GM12873 (cell line): ENCODE results near the gene TSPAN31.

Experiments
- TF ChIP-seq, protein P1 (sequence below): IDR thresholded peaks from 2 replicates; pipeline ENCODE4 v1.5.1; 2012; ENCODE audit warnings: low read depth, mild to moderate bottlenecking, moderate library complexity, low read length, control low read depth; ENCODE audit not compliant: insufficient read depth; ENCODE audit errors: missing control alignments

The TSPAN31 gene

DNA sequence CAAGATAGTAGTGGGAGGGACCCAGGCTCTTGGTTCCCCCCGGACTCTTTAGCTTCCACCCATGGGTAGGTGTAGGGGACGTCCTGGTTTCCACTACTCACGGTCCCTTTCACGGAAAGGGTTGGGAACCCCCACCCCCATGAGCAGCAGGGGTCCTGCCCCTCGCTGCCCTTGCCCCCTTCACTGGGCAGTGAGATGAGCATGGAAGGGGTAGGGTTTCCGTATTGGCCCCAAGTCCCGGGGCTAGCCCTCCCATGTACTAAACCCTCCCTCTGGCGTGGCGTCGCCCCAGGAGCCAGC is 19.0 kb upstream of the TSPAN31 start:
- TF ChIP-seq, protein P1, sequence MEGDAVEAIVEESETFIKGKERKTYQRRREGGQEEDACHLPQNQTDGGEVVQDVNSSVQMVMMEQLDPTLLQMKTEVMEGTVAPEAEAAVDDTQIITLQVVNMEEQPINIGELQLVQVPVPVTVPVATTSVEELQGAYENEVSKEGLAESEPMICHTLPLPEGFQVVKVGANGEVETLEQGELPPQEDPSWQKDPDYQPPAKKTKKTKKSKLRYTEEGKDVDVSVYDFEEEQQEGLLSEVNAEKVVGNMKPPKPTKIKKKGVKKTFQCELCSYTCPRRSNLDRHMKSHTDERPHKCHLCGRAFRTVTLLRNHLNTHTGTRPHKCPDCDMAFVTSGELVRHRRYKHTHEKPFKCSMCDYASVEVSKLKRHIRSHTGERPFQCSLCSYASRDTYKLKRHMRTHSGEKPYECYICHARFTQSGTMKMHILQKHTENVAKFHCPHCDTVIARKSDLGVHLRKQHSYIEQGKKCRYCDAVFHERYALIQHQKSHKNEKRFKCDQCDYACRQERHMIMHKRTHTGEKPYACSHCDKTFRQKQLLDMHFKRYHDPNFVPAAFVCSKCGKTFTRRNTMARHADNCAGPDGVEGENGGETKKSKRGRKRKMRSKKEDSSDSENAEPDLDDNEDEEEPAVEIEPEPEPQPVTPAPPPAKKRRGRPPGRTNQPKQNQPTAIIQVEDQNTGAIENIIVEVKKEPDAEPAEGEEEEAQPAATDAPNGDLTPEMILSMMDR = no peak

DNA sequence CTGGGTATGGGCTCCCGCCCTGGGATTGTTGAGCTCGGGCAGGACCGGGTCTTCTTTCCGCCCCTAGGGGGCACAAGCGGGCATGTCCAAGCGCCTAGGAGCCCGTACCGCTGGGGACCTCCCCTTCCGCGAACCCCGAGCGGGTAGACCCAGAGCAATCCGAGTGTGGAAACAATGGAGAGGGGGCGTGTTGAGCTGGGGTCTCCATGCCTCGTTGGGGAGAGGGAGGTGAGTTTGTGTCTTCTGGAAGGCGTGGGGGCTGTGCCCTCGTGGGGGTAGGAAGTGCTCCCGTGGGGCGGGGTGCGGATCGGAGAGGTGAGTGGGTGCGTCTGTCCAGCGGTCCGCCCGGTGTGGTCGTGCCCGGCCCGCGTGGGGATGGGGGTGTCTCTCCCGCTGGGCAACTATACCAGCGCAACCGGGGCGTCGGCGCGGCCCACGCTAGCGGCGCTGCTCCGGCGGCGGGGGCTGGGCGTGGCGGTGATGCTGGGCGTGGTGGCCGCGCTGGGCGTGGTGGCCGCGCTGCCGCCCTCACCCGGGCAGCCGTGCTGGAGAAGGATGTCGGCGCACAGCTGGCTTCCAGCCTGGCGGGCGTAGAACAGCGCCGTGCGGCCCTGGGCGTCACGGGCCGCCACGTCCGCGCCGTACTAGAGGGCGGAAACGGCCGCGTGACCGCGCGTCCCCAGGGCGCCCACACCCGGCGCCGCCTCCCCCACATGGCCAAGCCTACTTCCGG is 18.5 kb upstream of the TSPAN31 start:
- TF ChIP-seq, protein P1 = peak; percentile 34

DNA sequence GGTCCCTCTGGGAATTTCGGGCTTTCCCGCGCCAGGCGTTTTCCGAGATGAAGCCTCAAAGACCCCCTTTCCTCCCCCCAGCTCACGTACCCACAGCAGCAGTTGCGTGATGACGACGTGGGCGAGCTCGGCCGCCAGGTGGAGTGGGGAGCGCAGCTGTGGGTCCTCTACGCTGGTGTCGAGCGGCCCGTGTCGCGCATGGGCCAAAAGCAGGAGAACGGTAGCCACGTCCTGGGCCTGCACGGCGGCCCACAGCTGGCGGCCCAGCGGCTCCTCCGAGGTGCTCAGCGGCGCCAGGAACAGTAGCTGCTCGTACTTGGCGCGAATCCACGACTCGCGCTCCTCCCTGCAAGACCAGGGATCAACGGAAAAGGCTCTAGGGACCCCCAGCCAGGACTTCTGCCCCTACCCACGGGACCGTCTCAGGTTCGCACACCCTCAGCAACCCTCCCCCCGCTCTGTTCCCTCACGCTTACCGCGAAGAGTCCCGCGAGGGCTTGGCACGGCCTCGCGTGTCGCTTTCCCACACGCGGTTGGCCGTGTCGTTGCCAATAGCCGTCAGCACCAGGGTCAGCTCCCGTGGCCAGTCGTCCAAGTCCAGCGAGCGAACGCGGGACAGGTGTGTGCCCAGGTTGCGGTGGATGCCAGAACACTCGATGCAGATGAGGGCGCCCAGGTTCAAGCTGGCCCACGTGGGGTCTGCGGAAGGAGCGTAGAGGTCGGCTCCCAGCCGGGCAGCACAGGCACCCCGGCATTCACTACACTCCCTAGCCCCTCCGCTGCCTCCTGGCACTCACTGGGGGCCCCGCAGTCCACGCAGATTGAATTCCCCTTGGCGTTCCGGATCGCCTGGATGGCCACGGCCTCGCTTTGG is 17.7 kb upstream of the TSPAN31 start:
- TF ChIP-seq, protein P1 = no peak

DNA sequence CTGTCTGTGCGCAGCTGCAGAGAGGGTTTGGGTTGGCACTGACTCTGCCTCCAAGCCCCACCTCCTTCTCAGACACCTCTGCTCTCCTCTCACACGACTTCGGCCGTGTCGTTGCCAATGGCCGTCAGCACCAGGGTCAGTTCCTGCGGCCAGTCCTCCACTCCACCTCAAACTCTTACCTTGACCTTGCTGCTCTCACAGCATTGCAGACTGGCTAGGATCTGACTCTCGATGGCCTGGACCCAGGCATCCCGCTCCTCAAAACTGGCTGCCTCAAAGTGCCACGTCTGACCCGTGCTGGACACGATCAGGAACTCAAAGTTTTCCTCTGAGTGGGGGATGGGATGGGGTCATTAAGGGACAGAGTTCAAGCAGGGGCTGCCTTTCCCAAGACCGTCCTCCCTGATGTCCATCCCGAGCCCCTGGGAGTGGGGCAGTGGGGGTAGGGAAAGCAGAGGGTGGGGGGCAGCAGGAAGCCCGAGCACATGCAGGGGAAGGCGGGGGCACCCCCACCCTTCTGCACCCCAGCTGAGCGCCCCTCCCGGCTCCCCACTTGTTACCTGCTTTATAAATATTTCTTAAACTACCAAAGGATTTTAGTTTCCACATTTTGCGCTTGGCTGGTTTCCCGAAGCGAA is 17.0 kb upstream of the TSPAN31 start:
- TF ChIP-seq, protein P1 = no peak

DNA sequence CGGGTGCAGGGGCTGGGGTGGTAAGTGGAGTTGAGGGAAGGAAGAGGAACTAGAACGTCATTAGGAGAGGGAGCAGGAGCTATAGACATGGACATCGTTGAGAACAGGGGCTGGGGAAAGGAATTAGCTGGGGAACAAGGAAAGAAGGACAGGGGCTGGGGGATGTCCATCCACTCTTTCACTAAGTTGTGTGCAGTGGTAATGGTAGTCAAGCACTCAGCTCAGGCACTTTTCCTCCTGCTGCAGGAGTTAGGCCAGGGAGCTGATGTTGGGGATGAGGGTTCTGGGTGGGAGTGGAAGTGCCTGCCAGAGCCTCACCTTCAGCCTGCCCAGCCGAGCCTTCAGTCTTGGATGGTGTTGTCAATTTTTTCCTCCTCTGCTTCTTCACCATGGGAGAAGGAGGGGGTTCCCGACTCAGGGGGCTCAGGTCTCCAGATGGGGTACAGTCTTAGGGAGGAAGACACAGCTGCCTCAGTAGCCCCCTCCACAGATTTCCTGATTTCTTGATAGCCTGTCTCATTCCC is 15.5 kb upstream of the TSPAN31 start:
- TF ChIP-seq, protein P1 = no peak

DNA sequence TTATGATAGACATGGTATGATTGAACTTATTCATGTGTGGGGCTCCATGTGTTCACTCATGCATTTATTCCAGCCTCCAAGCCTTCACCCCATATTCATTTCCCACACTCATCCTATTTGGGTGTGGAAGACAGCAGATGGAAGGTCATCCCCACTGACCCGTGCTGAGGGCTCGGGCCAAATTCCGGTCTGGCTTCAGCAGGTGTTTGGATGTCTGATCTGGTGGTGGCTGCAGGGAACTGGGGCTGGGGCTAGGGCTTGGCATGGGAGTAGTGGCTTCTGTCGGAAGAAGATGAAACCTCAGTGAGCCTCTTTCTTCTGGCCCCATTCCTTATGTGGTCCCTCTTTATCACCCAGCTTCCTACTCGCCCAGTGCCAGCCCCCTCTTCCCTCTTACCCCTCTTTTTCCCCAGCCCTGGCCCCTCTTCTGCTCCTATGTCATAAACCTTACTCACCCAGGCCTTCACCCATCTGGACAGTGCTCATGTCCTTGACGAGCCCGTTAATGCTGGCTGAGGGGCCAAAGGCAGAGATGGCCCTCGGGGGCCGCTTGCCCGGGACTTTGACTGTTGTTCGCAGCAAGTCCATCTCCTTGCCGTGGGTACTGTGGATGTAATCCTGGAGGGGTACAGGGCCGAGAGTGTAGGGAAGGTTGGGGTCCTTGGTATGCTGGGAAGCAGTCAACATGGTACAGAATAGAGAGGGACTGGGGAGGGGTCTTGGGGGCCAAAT is 14.3 kb upstream of the TSPAN31 start:
- TF ChIP-seq, protein P1 = no peak
